ENCODE results near the gene WDR44. TPM values are rescaled to one million over a fixed set of nuclear protein-coding genes. Genes with fewer than 3 reads are reported as not detected.

Gene WDR44
- total and polyA plus RNA-seq, 2 donors (not counting 3 experiments of a cell fraction or from before 2014, with no cell fraction given) = 6.5 to 17.4 TPM

- H3K9ac ChIP-seq (replicated peaks; ENCODE audit: extremely low read depth, insufficient read depth, low read length) = no peak overlapping the region
- no peaks in the 10 kb centered on the region for H3K9me1 ChIP-seq (replicated peaks; ENCODE audit: control insufficient read depth, extremely low read depth, insufficient read depth, low read length)
- dilution Hi-C loops (cut with MboI; ENCODE audit: extremely low pct_ligation_motif_present, low sequenced_read_pairs) (no loop called here), intact Hi-C loops (cut with micrococcal nuclease) (loop anchor here (10.0 kb wide), 1 partner anchor 350 kb away; no protein-coding TSS in a partner anchor)
- H3K27ac ChIP-seq (ENCODE audit: insufficient read depth, low read depth, low read length) = no peak overlapping the region
- no TSS peak for BruUV-seq (replicated peaks)
- ChIA-PET CTCF (no interaction called here), POLR2A (no interaction called here)
- no peaks in the 10 kb centered on the region for H3K36me3 ChIP-seq (ENCODE audit: control insufficient read depth in 2 of 2, extremely low read depth in 1 of 2, insufficient read depth in 2 of 2, low read length in 2 of 2)
- H4K20me1 ChIP-seq (replicated peaks; ENCODE audit: control insufficient read depth, extremely low read depth, insufficient read depth, low read length) = no peaks in the 10 kb centered on the region
- no peaks in the 10 kb centered on the region for H3K9me3 ChIP-seq (replicated peaks; ENCODE audit: control insufficient read depth, insufficient read depth, low read length)
- no peaks in the 10 kb centered on the region for H3K79me2 ChIP-seq (ENCODE audit: control insufficient read depth, insufficient read depth, low read length)
- H3K4me2 ChIP-seq (ENCODE audit: insufficient read depth, low read length) = no peak overlapping the region
- DNase-seq (ENCODE audit: low read depth, low spot score) = no peak
- TF ChIP-seq POLR2AphosphoS5 (IDR thresholded peaks at IDR 0.05; ENCODE audit: insufficient read depth, low read depth, low read length) (no peak), EZH2 (IDR thresholded peaks at IDR 0.05; ENCODE audit: borderline replicate concordance, low read depth, low read length, severe bottlenecking) (no peak), GATA2 (IDR thresholded peaks at IDR 0.05; ENCODE audit: insufficient read depth, insufficient read length, low read depth, low read length) (no peak), MYC (IDR thresholded peaks at IDR 0.05; ENCODE audit: low read depth, low read length) (no peak), JUN (IDR thresholded peaks at IDR 0.05; ENCODE audit: borderline replicate concordance, insufficient read depth, insufficient read length, low read depth) (no peak), FOS (IDR thresholded peaks at IDR 0.05; ENCODE audit: borderline replicate concordance, insufficient read depth, low read length) (no peak), POLR2A (IDR thresholded peaks at IDR 0.05; ENCODE audit: low read depth, low read length) (no peak), CTCF (IDR thresholded peaks at IDR 0.05; ENCODE audit: extremely low read depth in 1 of 2, insufficient read depth in 1 of 2, low read depth in 1 of 2, low read length in 2 of 2) (no peak), MAX (IDR thresholded peaks at IDR 0.05; ENCODE audit: insufficient read depth, insufficient read length) (no peak)
- no peak overlapping the region for H3K4me3 ChIP-seq (replicated peaks in 1 of 3; ENCODE audit: insufficient read depth in 1 of 3, low read depth in 1 of 3, low read length in 3 of 3)
- no peak for FAIRE-seq
- no peaks in the 10 kb centered on the region for H3K27me3 ChIP-seq (ENCODE audit: control insufficient read depth in 2 of 2, insufficient read depth in 2 of 2, low read length in 2 of 2)
- H3K4me1 ChIP-seq (ENCODE audit: control insufficient read depth, extremely low read depth, insufficient read depth, low read length) = no peaks in the 10 kb centered on the region
- H2AFZ ChIP-seq (ENCODE audit: low read depth, low read length) = no peak overlapping the region
These were observed 109.1 kb downstream of the WDR44 start for GRCh38 chrX:118455013-118455412.
